SK-N-SH (cell line): ENCODE data around the gene CLEC16A. TPM values are rescaled to one million over a fixed set of nuclear protein-coding genes. Genes with fewer than 3 reads are reported as not detected.

Experiments used
- CTCF ChIA-PET: fragments of 300-600, 350-600 bp; formaldehyde crosslinking; extraction: SDS; loops from one replicate; lab custom pipeline; 2021; lab: Yijun Ruan, JAX
- POLR2A ChIA-PET: fragments of 350-600 bp; sonication (Branson Sonifier 250); formaldehyde crosslinking; extraction: SDS; loops from one replicate; lab custom pipeline; 2020; ENCODE audit warnings: antibody characterized with exemption, inconsistent platforms; lab: Yijun Ruan, JAX
- DNase-seq: peaks from one replicate; pipeline ENCODE4 v3.0.0; 2012
- H2AFZ ChIP-seq: fragments of 200-600 bp; sonication (generic); 2 replicates; pipeline ENCODE4 v1.8.1; 2016; ENCODE audit warnings: antibody characterized with exemption, mild to moderate bottlenecking, low read depth
- H3F3A ChIP-seq: fragments of 200-600 bp; sonication (generic); replicated peaks from 2 replicates; pipeline ENCODE3; 2016; ENCODE audit warnings: antibody characterized with exemption, mild to moderate bottlenecking; ENCODE audit not compliant: insufficient read depth
- H3K27ac ChIP-seq, 2 experiments: fragments of 200-500 bp in 1 of 2; fragments of 200-600 bp in 1 of 2; sonication (Bioruptor generic) in 1 of 2; sonication (generic), shearing (Covaris generic) in 1 of 2; 2 replicates each; pipeline versions ENCODE4 v1.5.1 to v1.6.1; 2014 to 2016; ENCODE audit warnings: low read depth in 2 of 2, inconsistent platforms in 1 of 2, low read length in 1 of 2, mild to moderate bottlenecking in 1 of 2, mixed read lengths in 1 of 2
- H3K27me3 ChIP-seq: fragments of 200-600 bp; sonication (generic), shearing (Covaris generic); 2 replicates; pipeline ENCODE4 v1.6.1; 2016; ENCODE audit warnings: mixed run types; ENCODE audit not compliant: insufficient read depth
- H3K36me3 ChIP-seq, 2 experiments: fragments of 200-500 bp in 1 of 2; fragments of 200-600 bp in 1 of 2; sonication (Bioruptor generic) in 1 of 2; sonication (generic) in 1 of 2; replicated peaks in 1 of 2; 2 replicates each; pipeline versions ENCODE3 to v1.5.1; 2014 to 2016; ENCODE audit warnings: low read length in 1 of 2, mild to moderate bottlenecking in 1 of 2; ENCODE audit not compliant: insufficient read depth in 2 of 2, control insufficient read depth in 1 of 2
- H3K4me1 ChIP-seq, 2 experiments: fragments of 200-500 bp in 1 of 2; fragments of 200-600 bp in 1 of 2; sonication (Bioruptor generic) in 1 of 2; sonication (generic), shearing (Covaris generic) in 1 of 2; 2 replicates each; pipeline versions ENCODE4 v1.5.1 to v1.6.1; 2014 to 2016; ENCODE audit warnings: low read depth in 1 of 2, low read length in 1 of 2, mixed run types in 1 of 2; ENCODE audit not compliant: insufficient read depth in 2 of 2, control insufficient read depth in 1 of 2
- H3K4me2 ChIP-seq: fragments of 200-600 bp; sonication (generic), shearing (Covaris generic); 2 replicates; pipeline ENCODE4 v1.6.1; 2017; ENCODE audit warnings: mixed run types
- H3K4me3 ChIP-seq, 2 experiments: fragments of 200-500 bp in 1 of 2; fragments of 200-600 bp in 1 of 2; sonication (Bioruptor generic) in 1 of 2; sonication (generic), shearing (Covaris generic) in 1 of 2; 2 replicates each; pipeline versions ENCODE4 v1.5.1 to v1.8.1; 2014 to 2016; ENCODE audit warnings: low read depth in 2 of 2, inconsistent platforms in 1 of 2, low read length in 1 of 2, mild to moderate bottlenecking in 1 of 2, mixed read lengths in 1 of 2, moderate library complexity in 1 of 2
- H3K79me2 ChIP-seq: fragments of 200-600 bp; sonication (generic); 2 replicates; pipeline ENCODE4 v1.8.1; 2017; ENCODE audit warnings: mild to moderate bottlenecking; ENCODE audit not compliant: insufficient read depth
- H3K9ac ChIP-seq: fragments of 200-600 bp; sonication (generic); 2 replicates; pipeline ENCODE4 v1.6.1; 2017; ENCODE audit warnings: mixed run types
- H3K9me2 ChIP-seq: fragments of 200-600 bp; sonication (generic); 2 replicates; pipeline ENCODE4 v1.6.1; 2017; ENCODE audit warnings: mixed run types
- H3K9me3 ChIP-seq: fragments of 200-600 bp; sonication (generic); 2 replicates; pipeline ENCODE4 v1.6.1; 2017; ENCODE audit warnings: mixed run types, mild to moderate bottlenecking, moderate library complexity
- H4K20me1 ChIP-seq: fragments of 200-600 bp; sonication (generic); 2 replicates; pipeline ENCODE4 v1.6.1; 2017; ENCODE audit warnings: mild to moderate bottlenecking, mixed run types; ENCODE audit not compliant: insufficient read depth
- EP300 ChIP-seq, 2 experiments: IDR thresholded peaks; 2 replicates each; pipeline versions ENCODE4 v1.4.0 to v1.6.1; 2012; ENCODE audit warnings: borderline replicate concordance in 1 of 2, low read depth in 1 of 2, low read length in 1 of 2
- FOSL2 ChIP-seq: IDR thresholded peaks from 2 replicates; pipeline ENCODE4 v1.4.0; 2012; ENCODE audit warnings: low read depth, mild to moderate bottlenecking, moderate library complexity, borderline replicate concordance
- FOXJ3 ChIP-seq: sonication (generic); formaldehyde crosslinking; IDR thresholded peaks from 2 replicates; pipeline ENCODE4 v1.5.1; 2020; ENCODE audit warnings: mild to moderate bottlenecking, missing genetic modification reagents
- GABPA ChIP-seq: IDR thresholded peaks from 2 replicates; pipeline ENCODE4 v1.4.0; 2012; ENCODE audit warnings: low read depth, mild to moderate bottlenecking
- GATA2 ChIP-seq: sonication (generic); formaldehyde crosslinking; IDR thresholded peaks from 2 replicates; pipeline ENCODE4 v1.5.0; 2020; ENCODE audit warnings: mild to moderate bottlenecking, missing genetic modification reagents
- JUND ChIP-seq: IDR thresholded peaks from 2 replicates; pipeline ENCODE4 v1.4.0; 2012
- MXI1 ChIP-seq: IDR thresholded peaks from 2 replicates; pipeline ENCODE4 v1.6.1; 2012; ENCODE audit warnings: mild to moderate bottlenecking, low read depth, low read length, improper control_type of control experiment
- NFIC ChIP-seq: IDR thresholded peaks from 2 replicates; pipeline ENCODE4 v1.4.0; 2012; ENCODE audit warnings: borderline replicate concordance
- NRF1 ChIP-seq: IDR thresholded peaks from 2 replicates; pipeline ENCODE4 v1.6.1; 2012; ENCODE audit warnings: low read depth, mild to moderate bottlenecking, low read length
- POLR2AphosphoS5 ChIP-seq: IDR thresholded peaks from 2 replicates; pipeline ENCODE4 v1.6.1; 2012; ENCODE audit warnings: low read depth, low read length
- RAD21 ChIP-seq: IDR thresholded peaks from 2 replicates; pipeline ENCODE4 v1.6.1; 2012; ENCODE audit warnings: mild to moderate bottlenecking, low read length
- RFX5 ChIP-seq: IDR thresholded peaks from 2 replicates; pipeline ENCODE4 v1.6.1; 2012; ENCODE audit warnings: mild to moderate bottlenecking, improper control_type of control experiment, low read length
- SIN3A ChIP-seq: IDR thresholded peaks from 2 replicates; pipeline ENCODE4 v1.6.1; 2012; ENCODE audit warnings: low read depth, mild to moderate bottlenecking, low read length, moderate library complexity, borderline replicate concordance
- SMC3 ChIP-seq: IDR thresholded peaks from 2 replicates; pipeline ENCODE4 v1.6.1; 2012; ENCODE audit warnings: low read depth, low read length, improper control_type of control experiment
- TCF12 ChIP-seq: IDR thresholded peaks from 2 replicates; pipeline ENCODE4 v1.4.0; 2012
- TEAD4 ChIP-seq: IDR thresholded peaks from 2 replicates; pipeline ENCODE4 v1.4.0; 2012; ENCODE audit warnings: mild to moderate bottlenecking, borderline replicate concordance; ENCODE audit not compliant: insufficient read depth
- WGBS: methylation state at CpG from one replicate; pipeline ENCODE4 v1.1.6; 2017; ENCODE audit warnings: low lambda C conversion rate; 5-methylcytosine and 5-hydroxymethylcytosine counted together
- polyA plus RNA-seq, 3 experiments: library from polyadenylated mRNA; depleted of rRNA; stranded (reverse); fragments of >200 nt; gene quantifications; 2 replicates each; pipeline ENCODE4 v1.2.3, GENCODE V29; 2012
- TF ChIP-seq, protein P1 (sequence below): IDR thresholded peaks from 2 replicates; pipeline ENCODE4; 2012
- TF ChIP-seq, protein P2 (sequence below): IDR thresholded peaks from 2 replicates; pipeline ENCODE4 v1.4.0; 2012; ENCODE audit warnings: low read depth
- TF ChIP-seq, protein P3 (sequence below): fragments of 150-350 bp; IDR thresholded peaks from 2 replicates; pipeline ENCODE4 v1.6.1; 2017; ENCODE audit warnings: antibody characterized with exemption, low read length, low read depth, borderline replicate concordance
- TF ChIP-seq, protein P4 (sequence below): fragments of 150-350 bp; IDR thresholded peaks from 2 replicates; pipeline ENCODE4 v1.6.1; 2016; ENCODE audit warnings: mild to moderate bottlenecking, low read depth, low read length

The CLEC16A gene
- polyA plus RNA-seq, 1 of the 3 experiments (the other 2 are of a cell fraction), result 13.7 TPM

DNA sequence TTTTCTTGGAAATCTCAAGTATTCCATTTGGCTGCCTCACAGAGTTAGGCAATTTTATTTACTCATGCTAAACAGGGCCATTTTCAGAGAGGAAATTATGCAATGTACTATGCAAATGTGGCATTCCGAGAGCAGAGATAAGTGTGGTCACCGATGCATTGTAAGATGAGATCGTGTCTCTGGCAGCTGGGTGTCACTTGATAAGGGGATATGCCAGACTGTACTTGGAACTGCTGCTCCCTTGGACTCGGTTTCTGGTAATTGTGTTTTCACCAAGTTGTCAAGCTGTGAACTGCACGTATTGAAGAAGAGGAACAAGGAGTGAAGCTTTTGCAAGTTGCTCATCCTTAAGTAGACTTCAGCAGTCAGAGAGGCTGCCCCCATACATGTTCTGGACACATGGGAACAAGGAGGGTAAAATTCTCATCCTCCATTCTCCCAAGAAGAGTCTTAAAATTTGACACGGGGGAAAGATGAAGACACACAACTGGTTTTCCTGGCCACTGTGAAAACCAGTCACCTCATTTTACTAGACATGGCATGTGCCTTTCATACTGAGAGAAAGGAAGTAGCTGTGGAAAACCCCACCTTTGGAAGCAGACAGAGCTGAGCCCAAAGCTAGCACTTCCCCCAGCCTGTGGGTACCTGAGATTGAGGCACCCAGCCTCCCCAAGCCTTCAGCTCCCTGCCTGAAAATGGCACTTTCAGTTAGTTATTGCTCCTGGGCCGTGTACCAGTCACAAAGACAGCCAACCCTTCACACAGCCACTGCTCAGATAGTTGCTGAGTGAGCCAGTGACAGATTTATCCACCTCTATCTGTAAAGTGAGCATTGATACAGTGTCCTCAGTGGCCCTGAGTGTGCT lies 160.9 kb downstream of the CLEC16A start:
- Histone ChIP-seq H3K27me3 (no peaks in the 10 kb centered on the region), H4K20me1 (no peaks in the 10 kb centered on the region), H3K4me1 (peaks cover 18 to 19% of the 10 kb centered on the region in 2 experiments; a peak in 3 of 4 replicates), H3K9ac (no peak overlapping the region), H3K79me2 (no peaks in the 10 kb centered on the region), H3K4me2 (peak overlapping the region; percentile 53), H3K9me2 (no peaks in the 10 kb centered on the region)
- CTCF ChIA-PET, result interaction anchor here (1.0 to 1.4 kb wide), 5 partner anchors 10 to 154 kb away, joined by 3 to 4 read pairs (median 4); no protein-coding TSS in a partner anchor
- no peak for TF ChIP-seq MXI1
- TF ChIP-seq, protein P1, sequence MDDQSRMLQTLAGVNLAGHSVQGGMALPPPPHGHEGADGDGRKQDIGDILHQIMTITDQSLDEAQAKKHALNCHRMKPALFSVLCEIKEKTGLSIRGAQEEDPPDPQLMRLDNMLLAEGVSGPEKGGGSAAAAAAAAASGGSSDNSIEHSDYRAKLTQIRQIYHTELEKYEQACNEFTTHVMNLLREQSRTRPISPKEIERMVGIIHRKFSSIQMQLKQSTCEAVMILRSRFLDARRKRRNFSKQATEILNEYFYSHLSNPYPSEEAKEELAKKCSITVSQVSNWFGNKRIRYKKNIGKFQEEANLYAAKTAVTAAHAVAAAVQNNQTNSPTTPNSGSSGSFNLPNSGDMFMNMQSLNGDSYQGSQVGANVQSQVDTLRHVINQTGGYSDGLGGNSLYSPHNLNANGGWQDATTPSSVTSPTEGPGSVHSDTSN, result peak; percentile 49; the same call in 1 of the 2 replicates
- no peak for TF ChIP-seq SMC3
- TF ChIP-seq NFIC, result peak; percentile 71; the same call in 1 of the 2 replicates
- no peak for TF ChIP-seq RAD21
- TF ChIP-seq POLR2AphosphoS5, result peak; percentile 65; the same call in 1 of the 2 replicates
- TF ChIP-seq JUND, result peak; percentile 56; the same call in 1 of the 2 replicates
- TF ChIP-seq TEAD4, result peak; percentile 67; the same call in 1 of the 2 replicates
- TF ChIP-seq TCF12, result peak; percentile 90
- TF ChIP-seq GATA2 (CRISPR knock-in tag), result peak; percentile 67
- no peak for TF ChIP-seq GABPA
- TF ChIP-seq NRF1, result no peak
- TF ChIP-seq, protein P2, sequence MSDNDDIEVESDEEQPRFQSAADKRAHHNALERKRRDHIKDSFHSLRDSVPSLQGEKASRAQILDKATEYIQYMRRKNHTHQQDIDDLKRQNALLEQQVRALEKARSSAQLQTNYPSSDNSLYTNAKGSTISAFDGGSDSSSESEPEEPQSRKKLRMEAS, result no peak
- TF ChIP-seq, protein P3, sequence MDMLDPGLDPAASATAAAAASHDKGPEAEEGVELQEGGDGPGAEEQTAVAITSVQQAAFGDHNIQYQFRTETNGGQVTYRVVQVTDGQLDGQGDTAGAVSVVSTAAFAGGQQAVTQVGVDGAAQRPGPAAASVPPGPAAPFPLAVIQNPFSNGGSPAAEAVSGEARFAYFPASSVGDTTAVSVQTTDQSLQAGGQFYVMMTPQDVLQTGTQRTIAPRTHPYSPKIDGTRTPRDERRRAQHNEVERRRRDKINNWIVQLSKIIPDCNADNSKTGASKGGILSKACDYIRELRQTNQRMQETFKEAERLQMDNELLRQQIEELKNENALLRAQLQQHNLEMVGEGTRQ, result no peak
- no peak for TF ChIP-seq RFX5
- peak; percentile 30; the same call in 1 of the 2 replicates for TF ChIP-seq SIN3A
- no peak for TF ChIP-seq FOXJ3 (CRISPR knock-in tag)
- TF ChIP-seq FOSL2, result no peak
- TF ChIP-seq, protein P4, sequence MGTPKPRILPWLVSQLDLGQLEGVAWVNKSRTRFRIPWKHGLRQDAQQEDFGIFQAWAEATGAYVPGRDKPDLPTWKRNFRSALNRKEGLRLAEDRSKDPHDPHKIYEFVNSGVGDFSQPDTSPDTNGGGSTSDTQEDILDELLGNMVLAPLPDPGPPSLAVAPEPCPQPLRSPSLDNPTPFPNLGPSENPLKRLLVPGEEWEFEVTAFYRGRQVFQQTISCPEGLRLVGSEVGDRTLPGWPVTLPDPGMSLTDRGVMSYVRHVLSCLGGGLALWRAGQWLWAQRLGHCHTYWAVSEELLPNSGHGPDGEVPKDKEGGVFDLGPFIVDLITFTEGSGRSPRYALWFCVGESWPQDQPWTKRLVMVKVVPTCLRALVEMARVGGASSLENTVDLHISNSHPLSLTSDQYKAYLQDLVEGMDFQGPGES, result no peak
- peak; percentile 21 to 69; a peak in 2 of 4 replicates for TF ChIP-seq EP300 (IDR thresholded peaks at IDR 0.05; ENCODE audit: borderline replicate concordance in 1 of 2, low read depth in 1 of 2, low read length in 1 of 2)
- TF ChIP-seq, all 33 proteins: peak for 9
- H3K27ac ChIP-seq, result peak overlapping the region; percentile 36 to 63; a peak in 2 of 4 replicates
- no peak overlapping the region for H2AFZ ChIP-seq
- H3K36me3 ChIP-seq, result no peaks in the 10 kb centered on the region
- H3K9me3 ChIP-seq, result no peaks in the 10 kb centered on the region
- 46% methylated on average over 7 of the region's 7 CpGs for WGBS
- POLR2A ChIA-PET, result interaction anchor here (1.0 kb wide), 1 partner anchor 151 kb away, joined by 4 read pairs; the partner anchor contains the start of gene SOCS1
- H3F3A ChIP-seq, result peaks cover 17% of the 10 kb centered on the region
- no peak overlapping the region for H3K4me3 ChIP-seq
- DNase-seq, result peak; percentile 40
